ENCODE measurements around the gene BTNL8.
"Not testable (repeated sequence)": the region's sequence is repeated elsewhere in the genome, so short reads cannot be mapped to it uniquely, and the experiment has no call there.

The BTNL8 gene

DNA sequence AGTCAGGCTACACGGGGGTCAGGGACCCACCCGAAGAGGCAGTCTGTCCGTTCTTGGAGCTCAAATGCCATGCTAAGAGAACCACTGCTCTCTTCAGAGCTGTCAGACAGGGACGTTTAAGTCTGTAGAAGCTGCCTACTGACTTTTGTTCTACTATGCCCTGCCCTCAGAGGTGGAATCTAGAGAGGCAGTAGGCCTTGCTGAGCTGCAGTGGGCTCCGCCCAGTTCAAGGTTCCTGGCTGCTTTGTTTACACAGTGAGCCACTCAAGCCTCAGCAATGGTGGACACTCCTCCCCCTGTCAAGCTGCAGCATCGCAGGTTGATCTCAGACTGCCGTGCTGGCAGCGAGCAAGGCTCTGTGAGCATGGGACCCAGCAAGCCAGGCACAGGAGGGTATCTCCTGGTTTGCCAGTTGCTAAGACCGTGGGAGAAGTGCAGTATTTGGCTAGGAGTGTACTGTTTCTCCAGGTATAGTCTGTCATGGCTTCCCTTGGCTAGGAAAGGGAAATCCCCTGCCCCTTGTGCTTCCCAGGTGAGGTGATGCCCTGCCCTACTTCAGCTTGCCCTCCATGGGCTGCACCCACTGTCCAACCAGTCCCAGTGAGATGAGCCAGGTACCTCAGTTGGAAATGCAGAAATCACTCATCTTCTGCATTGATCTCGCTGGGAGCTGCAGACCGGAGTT, 13.0 kb upstream of the BTNL8 start:
- not testable (repeated sequence) for DNase-seq

DNA sequence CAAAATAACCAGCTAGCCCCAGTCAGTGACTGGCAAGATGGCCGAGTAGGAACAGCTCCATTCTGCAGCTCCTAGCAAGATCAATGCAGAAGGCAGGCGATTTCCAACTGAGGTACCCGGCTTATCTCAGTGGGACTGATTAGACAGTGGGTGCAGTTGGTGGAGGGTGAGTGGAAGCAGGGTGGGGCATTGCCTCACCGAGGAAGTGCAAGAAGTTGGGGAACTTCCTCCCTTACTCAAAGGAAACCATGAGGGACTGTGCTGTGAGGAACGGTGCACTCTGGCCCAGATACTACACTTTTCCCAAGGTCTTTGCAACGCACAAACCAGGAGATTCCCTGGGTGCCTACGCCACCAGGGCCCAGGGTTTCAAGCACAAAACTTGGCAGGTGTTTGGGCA, 9.6 kb upstream of the BTNL8 start:
- DNase-seq: no peak

DNA sequence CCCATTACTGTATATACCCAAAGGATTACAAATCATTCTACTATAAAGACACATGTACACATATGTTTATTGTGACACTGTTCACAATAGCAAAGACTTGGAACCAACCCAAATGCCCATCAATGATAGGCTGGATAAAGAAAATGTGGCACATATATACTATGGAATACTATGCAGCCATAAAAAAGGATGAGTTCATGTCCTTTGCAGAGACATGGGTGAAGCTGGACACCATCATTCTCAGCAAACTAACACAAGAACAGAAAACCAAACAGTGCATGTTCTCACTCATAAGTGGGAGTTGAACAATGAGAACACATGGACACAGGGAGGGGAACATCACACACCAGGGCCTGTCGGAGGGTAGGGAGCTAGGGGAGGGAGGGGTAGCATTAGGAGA, 3.6 kb upstream of the BTNL8 start:
- not testable (repeated sequence) for DNase-seq

DNA sequence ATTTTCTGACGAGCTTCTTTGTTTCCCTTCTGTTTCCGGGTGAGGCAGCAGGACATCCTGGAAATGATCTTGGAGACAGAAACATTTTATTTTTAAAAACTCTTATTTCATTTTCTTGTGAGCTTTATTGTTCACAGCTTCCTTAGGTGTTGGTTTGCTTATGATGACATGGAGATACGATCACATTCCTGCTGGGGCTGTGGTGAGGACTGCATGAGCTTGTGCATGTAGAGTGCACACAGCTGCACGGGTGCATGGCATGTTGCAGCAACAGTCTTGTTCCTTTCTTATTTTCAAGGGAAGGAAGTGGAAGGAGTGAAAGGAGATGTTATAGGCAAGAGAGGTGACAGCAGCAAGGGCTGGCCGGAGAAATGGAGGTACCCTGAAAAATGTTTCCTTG, 1.2 kb downstream of the BTNL8 start:
- no peak for DNase-seq

DNA sequence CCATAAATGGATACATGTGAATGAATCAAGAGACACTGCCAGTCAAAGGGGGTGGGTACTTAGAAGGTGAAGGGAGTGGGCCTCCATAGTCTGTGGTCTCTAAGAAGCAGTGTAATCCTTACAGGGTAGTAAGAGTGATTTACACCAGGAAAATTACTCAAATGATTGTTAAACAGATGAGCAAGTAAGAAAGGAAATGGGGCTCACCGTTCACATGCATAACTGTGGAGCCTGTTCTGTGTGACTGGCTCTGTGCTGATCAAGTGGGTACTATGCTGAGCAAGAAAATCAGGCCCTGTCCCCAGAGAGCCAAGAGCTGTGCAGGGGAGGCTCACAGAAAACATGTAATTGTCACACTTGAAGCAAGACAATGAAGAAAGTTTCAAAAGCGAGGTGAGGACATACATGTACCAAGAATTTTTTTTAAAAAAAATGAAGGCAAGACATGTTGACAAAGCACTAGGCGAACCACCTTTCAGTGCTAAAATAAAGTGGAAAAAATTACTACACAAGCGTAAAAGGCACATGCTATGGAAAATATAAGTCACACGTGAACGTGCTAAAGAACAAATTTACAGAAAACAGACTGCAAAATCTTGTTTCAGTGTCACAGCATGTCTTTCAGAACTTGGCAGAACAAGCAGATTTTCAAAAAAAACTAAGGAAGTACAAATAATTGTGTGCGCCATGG, 2.5 kb downstream of the BTNL8 start:
- no peak for DNase-seq

DNA sequence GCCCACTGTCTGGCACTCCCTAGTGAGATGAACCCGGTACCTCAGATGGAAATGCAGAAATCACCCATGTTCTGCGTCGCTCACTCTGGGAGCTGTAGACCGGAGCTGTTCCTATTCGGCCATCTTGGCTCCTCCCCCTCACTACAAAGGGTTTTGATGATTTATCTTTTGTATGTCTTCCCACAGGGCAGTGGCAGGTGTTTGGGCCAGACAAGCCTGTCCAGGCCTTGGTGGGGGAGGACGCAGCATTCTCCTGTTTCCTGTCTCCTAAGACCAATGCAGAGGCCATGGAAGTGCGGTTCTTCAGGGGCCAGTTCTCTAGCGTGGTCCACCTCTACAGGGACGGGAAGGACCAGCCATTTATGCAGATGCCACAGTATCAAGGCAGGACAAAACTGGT, 9.4 kb downstream of the BTNL8 start:
- no peak for DNase-seq

DNA sequence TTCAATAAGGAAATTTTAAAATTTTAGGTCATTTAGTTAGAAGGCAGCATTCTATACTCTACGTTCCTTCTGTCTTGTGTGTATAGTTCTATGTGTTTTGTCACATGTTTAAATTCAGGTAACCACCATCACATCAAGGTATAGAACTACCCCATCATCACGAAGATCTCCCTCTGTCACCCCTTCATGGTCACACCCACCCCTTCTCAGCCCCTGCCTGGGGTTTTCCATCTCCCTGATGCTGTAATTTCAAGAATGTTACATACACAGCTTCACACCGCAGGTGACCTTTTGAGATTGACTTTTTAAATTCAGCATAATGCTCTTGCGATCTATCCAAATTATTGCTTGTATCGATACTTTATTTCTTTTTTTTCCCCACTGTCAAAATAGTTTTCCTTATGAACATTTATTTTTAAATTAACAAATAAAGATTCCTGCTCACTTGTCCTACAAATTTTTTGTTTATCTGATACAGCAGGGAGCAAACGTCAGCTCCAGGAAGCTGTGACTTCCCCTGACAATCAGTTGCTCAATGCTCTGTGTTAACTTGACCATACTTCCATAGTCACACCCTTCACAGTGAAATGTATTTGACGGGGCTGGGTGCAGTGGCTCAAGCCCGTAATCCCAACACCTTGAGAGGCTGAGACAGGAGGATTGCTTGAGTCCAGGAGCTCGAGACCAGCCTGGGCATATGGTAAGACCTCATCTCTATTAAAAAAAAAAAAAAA, 10.2 kb downstream of the BTNL8 start:
- DNase-seq: no peak

DNA sequence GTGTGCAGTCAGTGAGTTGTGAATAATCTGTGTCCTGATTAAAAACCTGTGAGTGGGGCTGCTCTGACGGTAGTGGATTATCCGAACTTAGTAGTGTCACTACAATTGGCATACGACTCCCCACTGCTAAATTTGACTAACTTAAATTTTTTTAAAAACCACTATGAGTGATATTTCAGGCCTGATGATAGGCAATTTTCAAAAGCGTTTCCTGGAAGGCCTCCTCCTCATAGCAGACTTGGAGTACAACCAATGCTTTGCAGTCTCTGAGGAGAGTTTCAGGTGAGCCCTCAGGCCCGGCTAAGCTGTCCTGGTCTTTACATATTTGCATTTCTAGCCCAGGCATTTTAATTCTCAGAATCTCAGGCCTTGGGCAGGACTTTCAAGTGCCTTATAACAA, 10.8 kb downstream of the BTNL8 start:
- no peak for DNase-seq

DNA sequence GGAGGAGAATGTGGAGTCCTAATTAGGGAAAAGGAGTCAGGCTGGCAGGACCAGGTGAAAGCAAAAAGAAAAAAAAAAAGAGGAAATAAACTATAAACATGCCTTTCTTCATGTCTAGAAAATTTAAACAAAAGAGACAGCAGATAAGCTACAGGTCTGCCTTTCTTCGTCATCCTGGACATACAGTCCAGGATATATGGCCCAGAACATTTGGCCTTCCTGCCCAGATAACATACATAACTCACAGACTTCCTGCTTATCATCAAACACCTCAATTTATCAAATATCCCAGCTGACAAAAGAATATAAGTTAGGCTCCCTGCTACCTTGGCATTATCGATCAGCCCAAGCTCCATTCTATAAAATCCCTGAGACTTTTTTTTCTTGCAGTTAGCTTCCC, 11.2 kb downstream of the BTNL8 start:
- no peak for DNase-seq

DNA sequence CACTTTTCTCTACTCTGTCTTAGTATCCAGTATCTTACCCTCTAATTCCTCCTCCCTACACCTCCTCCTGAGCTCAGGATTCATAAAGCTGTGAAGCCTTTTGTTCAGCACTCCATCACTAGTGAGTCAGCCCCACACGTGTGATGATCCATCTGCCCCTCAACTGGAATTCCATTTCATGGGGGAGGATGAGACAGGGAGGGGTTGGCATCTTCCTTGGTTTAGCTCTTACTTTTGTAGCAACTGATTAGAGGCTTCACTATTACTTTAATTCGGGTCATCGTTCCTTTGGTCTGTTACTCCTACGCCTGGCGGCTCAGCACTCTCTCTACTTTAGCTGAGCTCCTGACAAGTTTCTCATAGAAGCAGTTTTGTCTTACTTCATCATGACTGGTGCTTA, 11.8 kb downstream of the BTNL8 start:
- DNase-seq: no peak

DNA sequence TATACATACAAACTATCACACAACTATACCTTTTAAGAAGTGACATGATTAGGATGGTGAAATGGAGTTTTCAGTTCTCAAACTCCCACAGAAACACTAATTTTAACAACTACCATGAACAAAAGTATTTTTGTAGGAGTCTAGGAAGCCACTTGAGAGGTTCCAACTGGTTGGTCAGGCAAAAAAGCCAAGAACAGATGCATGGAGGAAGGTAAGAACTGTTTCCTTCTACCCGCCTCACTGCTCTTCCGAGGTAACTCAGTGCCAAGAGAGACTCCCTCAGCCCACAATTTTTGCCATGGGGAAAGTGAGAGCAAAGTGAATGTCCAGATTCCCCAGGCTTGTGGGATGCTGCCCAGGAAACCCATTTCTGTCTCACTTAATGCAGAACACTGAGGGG, 15.7 kb downstream of the BTNL8 start:
- no peak for DNase-seq

DNA sequence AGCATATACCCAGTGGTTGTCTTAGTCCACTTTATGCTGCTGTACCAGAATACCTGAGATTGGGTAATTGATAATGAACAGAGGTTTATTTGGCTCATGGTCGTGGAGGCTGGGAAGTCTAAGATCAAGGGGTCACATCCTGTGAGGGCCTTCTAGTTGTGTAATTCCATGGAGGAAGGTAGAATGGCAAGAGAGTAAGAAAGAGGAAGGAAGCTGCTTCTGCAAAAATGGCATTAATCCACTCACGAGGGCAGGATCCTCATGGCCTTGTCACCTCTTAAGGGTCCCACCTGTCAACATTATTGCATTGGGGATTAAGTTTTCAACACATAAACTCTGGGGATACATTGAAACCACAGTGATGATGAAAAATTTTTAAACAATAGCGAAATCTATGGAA, 17.0 kb downstream of the BTNL8 start:
- DNase-seq: no peak

DNA sequence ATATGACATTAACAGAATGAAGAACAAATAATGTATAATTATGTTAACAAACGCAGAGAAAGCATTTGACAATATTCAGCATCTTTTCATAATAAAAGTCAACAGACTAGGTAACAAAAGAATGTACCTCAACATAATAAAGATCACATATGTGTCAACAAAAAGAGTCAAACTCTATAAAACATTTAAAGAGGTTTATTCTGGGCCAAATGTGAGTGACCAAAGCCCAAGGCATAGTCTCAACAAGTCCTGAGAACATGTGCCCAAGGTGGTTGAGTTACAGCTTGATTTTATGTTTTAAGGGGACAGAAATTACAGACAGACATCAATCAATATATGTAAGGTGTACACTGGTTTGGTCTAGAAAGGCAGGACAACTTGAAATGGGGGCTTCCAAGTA, 19.4 kb downstream of the BTNL8 start:
- DNase-seq: no peak

DNA sequence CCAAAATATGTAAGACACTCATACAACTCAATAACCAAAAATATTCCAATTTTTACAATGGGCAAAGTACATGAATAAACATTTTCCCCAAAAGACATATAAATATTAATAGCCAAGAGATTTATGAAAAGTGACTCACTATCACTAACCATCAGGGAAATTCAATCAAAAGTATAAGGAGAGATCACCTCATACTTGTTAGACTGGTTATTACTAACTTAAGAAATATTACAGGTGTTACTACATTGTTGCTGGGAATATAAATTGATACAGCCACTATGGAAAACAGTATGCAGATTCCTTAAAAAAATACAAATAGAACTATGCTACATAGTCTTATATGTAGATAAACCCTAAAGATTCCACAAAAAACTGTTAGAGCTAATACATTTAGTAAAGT, 21.8 kb downstream of the BTNL8 start:
- no peak for DNase-seq

DNA sequence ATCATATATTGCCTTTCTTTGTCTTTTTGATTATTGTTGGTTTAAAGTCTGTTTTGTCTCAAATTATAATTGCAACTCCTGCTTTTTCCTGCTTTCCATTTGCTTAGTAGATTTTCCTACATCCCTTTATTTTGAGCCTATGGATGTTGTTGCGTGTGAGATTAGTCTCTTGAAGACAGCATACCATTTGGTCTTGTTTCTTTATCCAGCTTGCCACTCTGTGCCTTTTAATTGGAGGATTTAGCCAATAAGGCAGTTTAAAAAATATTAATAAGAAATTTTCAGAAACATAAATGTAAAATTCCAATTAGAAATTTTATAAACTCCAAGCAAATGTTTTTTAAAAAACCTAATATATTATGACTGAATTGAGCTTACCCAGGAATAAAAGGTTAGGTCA, 24.0 kb downstream of the BTNL8 start:
- no peak for DNase-seq

DNA sequence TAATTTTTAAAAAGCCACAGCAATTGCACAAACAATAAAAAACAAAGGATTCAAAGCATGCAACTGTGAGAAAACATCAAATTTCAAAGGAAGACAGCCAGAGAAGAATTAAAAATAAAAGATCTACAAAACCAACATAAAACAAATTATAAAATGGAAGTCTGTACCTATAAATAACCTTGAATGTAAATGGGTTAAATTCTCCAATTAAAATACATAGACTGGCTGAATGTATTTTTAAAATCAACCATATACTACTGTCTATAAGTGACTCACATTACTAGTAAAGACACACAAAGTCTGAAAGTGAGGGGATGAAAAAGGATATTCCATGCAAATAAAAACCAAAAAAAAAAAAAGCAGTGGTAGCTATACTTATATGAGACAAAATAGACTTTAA, 33.7 kb downstream of the BTNL8 start:
- no peak for DNase-seq

DNA sequence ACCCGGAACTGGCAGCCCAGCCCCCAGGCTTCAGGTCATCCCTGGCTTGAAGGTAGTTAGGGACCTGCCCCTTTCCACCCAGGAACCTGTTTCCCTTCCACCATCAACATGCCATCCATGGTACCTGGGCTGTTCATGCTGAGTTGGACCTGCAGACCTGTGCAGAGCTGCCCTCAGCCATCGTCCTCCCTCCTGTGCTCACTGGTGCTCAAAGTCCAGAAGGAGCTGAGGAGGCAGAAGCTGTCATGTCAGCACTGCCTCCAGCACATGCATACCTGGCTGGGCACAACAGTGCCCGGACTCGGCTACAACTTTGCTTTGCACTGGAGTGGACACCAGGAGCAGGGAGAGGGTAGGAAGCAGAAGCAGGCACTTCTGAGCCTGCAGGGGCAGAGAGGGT, 36.2 kb downstream of the BTNL8 start:
- DNase-seq: no peak

DNA sequence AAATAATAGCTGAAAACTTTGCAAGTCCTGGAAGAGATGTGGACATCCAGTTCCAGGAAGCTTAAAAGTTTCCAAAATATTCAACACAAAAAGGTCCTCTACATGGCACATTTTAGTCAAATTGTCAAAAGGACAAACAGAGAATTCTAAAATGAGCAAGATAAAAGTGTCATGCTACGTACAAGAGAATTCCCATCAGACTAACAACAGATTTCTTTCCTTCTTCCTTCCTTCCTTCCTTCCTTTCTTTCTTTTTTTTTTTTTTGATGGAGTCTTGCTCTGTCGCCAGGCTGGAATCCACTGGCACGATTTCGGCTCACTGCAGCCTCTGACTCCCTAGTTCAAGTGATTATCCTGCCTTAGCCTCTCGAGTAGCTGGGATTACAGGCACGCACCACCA, 39.3 kb downstream of the BTNL8 start:
- DNase-seq: no peak

DNA sequence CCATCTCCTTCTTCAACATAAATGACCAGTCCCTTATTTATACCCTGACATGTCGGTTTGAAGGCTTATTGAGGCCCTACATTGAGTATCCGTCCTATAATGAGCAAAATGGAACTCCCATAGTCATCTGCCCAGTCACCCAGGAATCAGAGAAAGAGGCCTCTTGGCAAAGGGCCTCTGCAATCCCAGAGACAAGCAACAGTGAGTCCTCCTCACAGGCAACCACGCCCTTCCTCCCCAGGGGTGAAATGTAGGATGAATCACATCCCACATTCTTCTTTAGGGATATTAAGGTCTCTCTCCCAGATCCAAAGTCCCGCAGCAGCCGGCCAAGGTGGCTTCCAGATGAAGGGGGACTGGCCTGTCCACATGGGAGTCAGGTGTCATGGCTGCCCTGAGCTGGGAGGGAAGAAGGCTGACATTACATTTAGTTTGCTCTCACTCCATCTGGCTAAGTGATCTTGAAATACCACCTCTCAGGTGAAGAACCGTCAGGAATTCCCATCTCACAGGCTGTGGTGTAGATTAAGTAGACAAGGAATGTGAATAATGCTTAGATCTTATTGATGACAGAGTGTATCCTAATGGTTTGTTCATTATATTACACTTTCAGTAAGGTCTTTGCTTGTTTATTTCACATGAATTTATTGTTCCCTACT, 51.5 kb downstream of the BTNL8 start:
- DNase-seq: no peak

DNA sequence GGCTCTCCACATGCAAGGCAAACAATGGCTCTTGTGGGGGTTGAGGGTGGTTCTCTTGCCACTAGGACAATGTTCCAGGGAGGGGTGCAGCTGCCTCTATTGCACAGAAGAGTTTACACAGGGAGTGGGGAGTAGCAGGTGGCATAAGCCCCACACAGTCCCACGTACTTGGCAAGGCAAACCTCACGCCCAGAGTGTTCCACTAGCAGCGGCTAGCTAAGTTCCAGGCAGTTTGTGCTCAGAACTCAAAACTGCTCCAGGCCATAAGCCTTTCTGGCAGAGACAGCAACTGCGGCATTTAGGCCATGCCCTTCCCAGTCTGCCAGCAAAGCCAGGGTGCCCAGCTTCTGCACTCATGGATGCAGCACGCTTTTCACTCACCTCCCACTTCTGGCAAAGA, 60.7 kb downstream of the BTNL8 start:
- no peak for DNase-seq

DNA sequence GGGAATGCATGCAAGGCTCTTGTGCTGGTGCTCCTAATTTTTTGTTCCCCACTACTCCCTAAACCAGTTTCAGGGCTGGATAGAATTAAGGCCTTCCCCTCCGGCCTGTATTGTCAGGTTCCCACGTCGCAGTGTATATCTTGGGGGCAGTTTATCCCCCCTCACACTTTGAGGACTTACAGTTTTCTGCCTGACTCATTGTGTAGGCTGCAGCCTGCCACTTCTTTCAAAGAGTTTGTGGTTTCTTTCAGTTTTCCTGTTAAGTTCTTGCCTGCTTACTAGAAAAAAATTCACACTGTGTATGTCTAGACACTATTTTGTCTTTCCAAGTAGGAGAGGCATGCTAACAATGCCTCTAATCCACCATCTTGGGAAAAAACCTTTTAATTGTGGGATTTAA, 61.2 kb downstream of the BTNL8 start:
- no peak for DNase-seq

DNA sequence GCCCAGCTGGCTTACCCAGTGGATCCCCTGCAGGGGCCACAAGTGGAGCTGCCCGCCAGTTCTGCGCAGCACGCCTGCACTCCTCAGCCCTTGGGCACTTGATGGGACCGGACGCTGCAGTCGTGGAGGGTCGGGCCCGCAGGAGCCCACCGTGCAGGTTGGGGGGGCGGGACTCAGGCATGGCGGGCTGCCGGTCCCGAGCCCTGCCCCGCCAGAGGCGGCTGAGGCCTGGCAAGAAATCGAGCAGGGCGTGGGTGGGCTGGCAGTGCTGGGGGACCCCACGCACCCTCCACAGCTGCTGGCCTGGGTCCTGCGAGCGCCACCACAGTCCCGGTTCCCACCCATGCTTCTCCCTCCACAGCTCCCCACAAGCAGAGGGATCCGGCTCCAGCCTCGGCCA, 70.4 kb downstream of the BTNL8 start:
- no peak for DNase-seq

DNA sequence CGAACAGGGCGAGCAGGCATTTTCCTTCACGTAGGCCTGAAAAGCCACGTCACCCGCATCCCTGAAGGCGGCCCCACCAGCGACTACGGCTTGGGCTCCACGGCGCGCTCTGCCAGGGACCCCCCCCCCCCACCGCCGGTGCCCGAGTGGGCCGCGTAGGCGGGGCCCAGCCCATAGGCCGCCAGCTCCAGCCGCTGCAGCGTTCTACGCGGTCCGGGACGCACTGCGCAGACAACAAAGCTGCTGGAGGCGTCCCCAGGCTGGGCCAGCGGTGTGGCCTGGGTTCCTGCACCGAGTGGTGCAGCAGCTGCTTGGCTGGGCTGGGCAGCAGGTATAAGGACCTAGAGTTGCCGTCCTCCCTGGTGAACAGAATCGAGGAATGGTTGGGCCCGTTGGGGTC, 71.4 kb downstream of the BTNL8 start:
- no peak for DNase-seq

DNA sequence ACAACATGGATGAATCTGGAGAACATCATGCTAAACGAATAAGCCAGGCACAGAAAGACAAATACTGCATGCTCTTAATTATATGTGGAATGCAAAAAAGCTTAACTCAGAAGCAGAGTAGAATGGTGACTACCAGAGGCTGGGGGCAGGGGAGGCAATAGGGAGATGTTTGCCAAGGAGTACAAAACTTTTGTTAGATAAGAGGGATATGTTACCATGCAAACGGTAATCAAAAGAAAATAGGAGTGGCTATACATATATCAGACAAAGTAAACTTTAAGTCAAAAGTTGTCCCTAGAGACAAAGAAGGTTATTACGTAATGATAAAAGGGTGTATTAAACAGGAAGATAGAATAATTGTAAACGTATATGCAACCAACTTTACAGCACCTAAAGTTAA, 71.9 kb downstream of the BTNL8 start:
- DNase-seq: no peak
